SK-N-SH (cell line): ENCODE measurements around the gene HIF1A. TPM values are rescaled to one million over a fixed set of nuclear protein-coding genes. Genes with fewer than 3 reads are reported as not detected.

ENCODE experiments used
- CTCF ChIA-PET: fragments of 300-600, 350-600 bp; formaldehyde crosslinking; extraction: SDS; loops from one replicate; lab custom pipeline; 2021; lab: Yijun Ruan, JAX
- POLR2A ChIA-PET: fragments of 350-600 bp; sonication (Branson Sonifier 250); formaldehyde crosslinking; extraction: SDS; loops from one replicate; lab custom pipeline; 2020; ENCODE audit warnings: antibody characterized with exemption, inconsistent platforms; lab: Yijun Ruan, JAX
- DNase-seq: peaks from one replicate; pipeline ENCODE4 v3.0.0; 2012
- H2AFZ ChIP-seq: fragments of 200-600 bp; sonication (generic); 2 replicates; pipeline ENCODE4 v1.8.1; 2016; ENCODE audit warnings: antibody characterized with exemption, mild to moderate bottlenecking, low read depth
- H3F3A ChIP-seq: fragments of 200-600 bp; sonication (generic); replicated peaks from 2 replicates; pipeline ENCODE3; 2016; ENCODE audit warnings: antibody characterized with exemption, mild to moderate bottlenecking; ENCODE audit not compliant: insufficient read depth
- H3K27ac ChIP-seq, 2 experiments: fragments of 200-500 bp in 1 of 2; fragments of 200-600 bp in 1 of 2; sonication (Bioruptor generic) in 1 of 2; sonication (generic), shearing (Covaris generic) in 1 of 2; 2 replicates each; pipeline versions ENCODE4 v1.5.1 to v1.6.1; 2014 to 2016; ENCODE audit warnings: low read depth in 2 of 2, inconsistent platforms in 1 of 2, low read length in 1 of 2, mild to moderate bottlenecking in 1 of 2, mixed read lengths in 1 of 2
- H3K27me3 ChIP-seq: fragments of 200-600 bp; sonication (generic), shearing (Covaris generic); 2 replicates; pipeline ENCODE4 v1.6.1; 2016; ENCODE audit warnings: mixed run types; ENCODE audit not compliant: insufficient read depth
- H3K36me3 ChIP-seq, 2 experiments: fragments of 200-500 bp in 1 of 2; fragments of 200-600 bp in 1 of 2; sonication (Bioruptor generic) in 1 of 2; sonication (generic) in 1 of 2; replicated peaks in 1 of 2; 2 replicates each; pipeline versions ENCODE3 to v1.5.1; 2014 to 2016; ENCODE audit warnings: low read length in 1 of 2, mild to moderate bottlenecking in 1 of 2; ENCODE audit not compliant: insufficient read depth in 2 of 2, control insufficient read depth in 1 of 2
- H3K4me1 ChIP-seq, 2 experiments: fragments of 200-500 bp in 1 of 2; fragments of 200-600 bp in 1 of 2; sonication (Bioruptor generic) in 1 of 2; sonication (generic), shearing (Covaris generic) in 1 of 2; 2 replicates each; pipeline versions ENCODE4 v1.5.1 to v1.6.1; 2014 to 2016; ENCODE audit warnings: low read depth in 1 of 2, low read length in 1 of 2, mixed run types in 1 of 2; ENCODE audit not compliant: insufficient read depth in 2 of 2, control insufficient read depth in 1 of 2
- H3K4me2 ChIP-seq: fragments of 200-600 bp; sonication (generic), shearing (Covaris generic); 2 replicates; pipeline ENCODE4 v1.6.1; 2017; ENCODE audit warnings: mixed run types
- H3K4me3 ChIP-seq, 2 experiments: fragments of 200-500 bp in 1 of 2; fragments of 200-600 bp in 1 of 2; sonication (Bioruptor generic) in 1 of 2; sonication (generic), shearing (Covaris generic) in 1 of 2; 2 replicates each; pipeline versions ENCODE4 v1.5.1 to v1.8.1; 2014 to 2016; ENCODE audit warnings: low read depth in 2 of 2, inconsistent platforms in 1 of 2, low read length in 1 of 2, mild to moderate bottlenecking in 1 of 2, mixed read lengths in 1 of 2, moderate library complexity in 1 of 2
- H3K79me2 ChIP-seq: fragments of 200-600 bp; sonication (generic); 2 replicates; pipeline ENCODE4 v1.8.1; 2017; ENCODE audit warnings: mild to moderate bottlenecking; ENCODE audit not compliant: insufficient read depth
- H3K9ac ChIP-seq: fragments of 200-600 bp; sonication (generic); 2 replicates; pipeline ENCODE4 v1.6.1; 2017; ENCODE audit warnings: mixed run types
- H3K9me2 ChIP-seq: fragments of 200-600 bp; sonication (generic); 2 replicates; pipeline ENCODE4 v1.6.1; 2017; ENCODE audit warnings: mixed run types
- H3K9me3 ChIP-seq: fragments of 200-600 bp; sonication (generic); 2 replicates; pipeline ENCODE4 v1.6.1; 2017; ENCODE audit warnings: mixed run types, mild to moderate bottlenecking, moderate library complexity
- H4K20me1 ChIP-seq: fragments of 200-600 bp; sonication (generic); 2 replicates; pipeline ENCODE4 v1.6.1; 2017; ENCODE audit warnings: mild to moderate bottlenecking, mixed run types; ENCODE audit not compliant: insufficient read depth
- JUND ChIP-seq: IDR thresholded peaks from 2 replicates; pipeline ENCODE4 v1.4.0; 2012
- MXI1 ChIP-seq: IDR thresholded peaks from 2 replicates; pipeline ENCODE4 v1.6.1; 2012; ENCODE audit warnings: mild to moderate bottlenecking, low read depth, low read length, improper control_type of control experiment
- NRF1 ChIP-seq: IDR thresholded peaks from 2 replicates; pipeline ENCODE4 v1.6.1; 2012; ENCODE audit warnings: low read depth, mild to moderate bottlenecking, low read length
- POLR2AphosphoS5 ChIP-seq: IDR thresholded peaks from 2 replicates; pipeline ENCODE4 v1.6.1; 2012; ENCODE audit warnings: low read depth, low read length
- RFX5 ChIP-seq: IDR thresholded peaks from 2 replicates; pipeline ENCODE4 v1.6.1; 2012; ENCODE audit warnings: mild to moderate bottlenecking, improper control_type of control experiment, low read length
- RXRA ChIP-seq: IDR thresholded peaks from 2 replicates; pipeline ENCODE4 v1.4.0; 2012; ENCODE audit warnings: low read depth, mild to moderate bottlenecking, borderline replicate concordance
- SMC3 ChIP-seq: IDR thresholded peaks from 2 replicates; pipeline ENCODE4 v1.6.1; 2012; ENCODE audit warnings: low read depth, low read length, improper control_type of control experiment
- TCF12 ChIP-seq: IDR thresholded peaks from 2 replicates; pipeline ENCODE4 v1.4.0; 2012
- TEAD4 ChIP-seq: IDR thresholded peaks from 2 replicates; pipeline ENCODE4 v1.4.0; 2012; ENCODE audit warnings: mild to moderate bottlenecking, borderline replicate concordance; ENCODE audit not compliant: insufficient read depth
- WGBS: methylation state at CpG from one replicate; pipeline ENCODE4 v1.1.6; 2017; ENCODE audit warnings: low lambda C conversion rate; 5-methylcytosine and 5-hydroxymethylcytosine counted together
- polyA plus RNA-seq, 3 experiments: library from polyadenylated mRNA; depleted of rRNA; stranded (reverse); fragments of >200 nt; gene quantifications; 2 replicates each; pipeline ENCODE4 v1.2.3, GENCODE V29; 2012
- TF ChIP-seq, protein P1 (sequence below): IDR thresholded peaks from 2 replicates; pipeline ENCODE4 v1.4.0; 2012; ENCODE audit warnings: low read depth
- TF ChIP-seq, protein P2 (sequence below): IDR thresholded peaks from 2 replicates; pipeline ENCODE4 v1.6.1; 2012; ENCODE audit warnings: mild to moderate bottlenecking, low read depth, low read length, moderate library complexity
- TF ChIP-seq, protein P3 (sequence below): fragments of 150-350 bp; IDR thresholded peaks from 2 replicates; pipeline ENCODE4 v1.6.1; 2016; ENCODE audit warnings: mild to moderate bottlenecking, low read depth, low read length
- TF ChIP-seq, protein P4 (sequence below): fragments of 200-600 bp; sonication (generic); IDR thresholded peaks from 2 replicates; pipeline ENCODE4 v1.6.1; 2017; ENCODE audit warnings: antibody characterized with exemption, mild to moderate bottlenecking, moderate library complexity

Gene HIF1A
- polyA plus RNA-seq, 1 of the 3 experiments (the other 2 are of a cell fraction): 20.8 TPM

DNA sequence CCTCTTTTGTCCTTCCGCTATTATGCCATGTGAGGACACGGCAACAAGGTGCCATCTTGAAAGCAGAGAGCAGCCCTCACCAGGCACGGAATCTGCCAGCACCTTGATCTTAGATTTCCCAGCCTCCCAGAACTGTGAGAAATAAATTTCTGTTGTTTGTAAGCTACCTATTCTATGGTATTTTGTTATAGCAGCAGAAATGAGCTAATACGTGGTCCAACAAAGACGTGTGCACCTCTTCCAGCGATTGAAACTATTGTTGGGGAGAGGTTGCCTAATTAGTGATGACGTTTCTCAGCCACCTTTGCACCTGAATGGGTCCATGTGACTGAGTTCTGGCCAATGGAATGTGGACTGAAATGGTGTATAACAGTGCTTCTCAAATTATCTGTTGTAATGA lies 64.6 kb downstream of the HIF1A start:
- TF ChIP-seq TEAD4 (no peak), JUND (no peak), POLR2AphosphoS5 (no peak), RXRA (no peak), MXI1 (no peak), SMC3 (no peak), NRF1 (no peak), TCF12 (no peak)
- TF ChIP-seq, protein P1, sequence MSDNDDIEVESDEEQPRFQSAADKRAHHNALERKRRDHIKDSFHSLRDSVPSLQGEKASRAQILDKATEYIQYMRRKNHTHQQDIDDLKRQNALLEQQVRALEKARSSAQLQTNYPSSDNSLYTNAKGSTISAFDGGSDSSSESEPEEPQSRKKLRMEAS: no peak
- TF ChIP-seq, protein P2, sequence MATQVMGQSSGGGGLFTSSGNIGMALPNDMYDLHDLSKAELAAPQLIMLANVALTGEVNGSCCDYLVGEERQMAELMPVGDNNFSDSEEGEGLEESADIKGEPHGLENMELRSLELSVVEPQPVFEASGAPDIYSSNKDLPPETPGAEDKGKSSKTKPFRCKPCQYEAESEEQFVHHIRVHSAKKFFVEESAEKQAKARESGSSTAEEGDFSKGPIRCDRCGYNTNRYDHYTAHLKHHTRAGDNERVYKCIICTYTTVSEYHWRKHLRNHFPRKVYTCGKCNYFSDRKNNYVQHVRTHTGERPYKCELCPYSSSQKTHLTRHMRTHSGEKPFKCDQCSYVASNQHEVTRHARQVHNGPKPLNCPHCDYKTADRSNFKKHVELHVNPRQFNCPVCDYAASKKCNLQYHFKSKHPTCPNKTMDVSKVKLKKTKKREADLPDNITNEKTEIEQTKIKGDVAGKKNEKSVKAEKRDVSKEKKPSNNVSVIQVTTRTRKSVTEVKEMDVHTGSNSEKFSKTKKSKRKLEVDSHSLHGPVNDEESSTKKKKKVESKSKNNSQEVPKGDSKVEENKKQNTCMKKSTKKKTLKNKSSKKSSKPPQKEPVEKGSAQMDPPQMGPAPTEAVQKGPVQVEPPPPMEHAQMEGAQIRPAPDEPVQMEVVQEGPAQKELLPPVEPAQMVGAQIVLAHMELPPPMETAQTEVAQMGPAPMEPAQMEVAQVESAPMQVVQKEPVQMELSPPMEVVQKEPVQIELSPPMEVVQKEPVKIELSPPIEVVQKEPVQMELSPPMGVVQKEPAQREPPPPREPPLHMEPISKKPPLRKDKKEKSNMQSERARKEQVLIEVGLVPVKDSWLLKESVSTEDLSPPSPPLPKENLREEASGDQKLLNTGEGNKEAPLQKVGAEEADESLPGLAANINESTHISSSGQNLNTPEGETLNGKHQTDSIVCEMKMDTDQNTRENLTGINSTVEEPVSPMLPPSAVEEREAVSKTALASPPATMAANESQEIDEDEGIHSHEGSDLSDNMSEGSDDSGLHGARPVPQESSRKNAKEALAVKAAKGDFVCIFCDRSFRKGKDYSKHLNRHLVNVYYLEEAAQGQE: no peak
- TF ChIP-seq, protein P3, sequence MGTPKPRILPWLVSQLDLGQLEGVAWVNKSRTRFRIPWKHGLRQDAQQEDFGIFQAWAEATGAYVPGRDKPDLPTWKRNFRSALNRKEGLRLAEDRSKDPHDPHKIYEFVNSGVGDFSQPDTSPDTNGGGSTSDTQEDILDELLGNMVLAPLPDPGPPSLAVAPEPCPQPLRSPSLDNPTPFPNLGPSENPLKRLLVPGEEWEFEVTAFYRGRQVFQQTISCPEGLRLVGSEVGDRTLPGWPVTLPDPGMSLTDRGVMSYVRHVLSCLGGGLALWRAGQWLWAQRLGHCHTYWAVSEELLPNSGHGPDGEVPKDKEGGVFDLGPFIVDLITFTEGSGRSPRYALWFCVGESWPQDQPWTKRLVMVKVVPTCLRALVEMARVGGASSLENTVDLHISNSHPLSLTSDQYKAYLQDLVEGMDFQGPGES: no peak
- TF ChIP-seq, all 33 proteins: peak for 0

DNA sequence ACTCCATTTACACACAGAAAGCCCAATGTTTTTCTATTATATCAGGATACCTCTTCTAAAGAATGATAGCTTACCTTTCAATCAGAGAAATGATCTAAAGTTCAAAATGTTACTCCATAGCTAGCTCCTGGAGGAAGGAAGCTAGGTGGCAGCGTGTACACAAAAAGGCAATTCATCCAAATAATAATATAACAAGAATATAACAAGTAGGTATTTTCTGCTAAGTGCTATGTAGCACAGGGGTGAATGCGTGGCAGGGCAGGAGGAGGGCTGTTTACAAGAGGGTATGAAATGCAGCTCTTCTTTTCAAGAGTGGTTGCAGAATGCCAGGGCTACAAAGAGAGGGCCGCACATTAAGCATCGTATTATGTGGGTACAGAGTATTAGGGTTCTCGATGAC lies 66.2 kb downstream of the HIF1A start:
- TF ChIP-seq RFX5 (no peak), TEAD4 (no peak), NRF1 (no peak), MXI1 (no peak)
- TF ChIP-seq, protein P4, sequence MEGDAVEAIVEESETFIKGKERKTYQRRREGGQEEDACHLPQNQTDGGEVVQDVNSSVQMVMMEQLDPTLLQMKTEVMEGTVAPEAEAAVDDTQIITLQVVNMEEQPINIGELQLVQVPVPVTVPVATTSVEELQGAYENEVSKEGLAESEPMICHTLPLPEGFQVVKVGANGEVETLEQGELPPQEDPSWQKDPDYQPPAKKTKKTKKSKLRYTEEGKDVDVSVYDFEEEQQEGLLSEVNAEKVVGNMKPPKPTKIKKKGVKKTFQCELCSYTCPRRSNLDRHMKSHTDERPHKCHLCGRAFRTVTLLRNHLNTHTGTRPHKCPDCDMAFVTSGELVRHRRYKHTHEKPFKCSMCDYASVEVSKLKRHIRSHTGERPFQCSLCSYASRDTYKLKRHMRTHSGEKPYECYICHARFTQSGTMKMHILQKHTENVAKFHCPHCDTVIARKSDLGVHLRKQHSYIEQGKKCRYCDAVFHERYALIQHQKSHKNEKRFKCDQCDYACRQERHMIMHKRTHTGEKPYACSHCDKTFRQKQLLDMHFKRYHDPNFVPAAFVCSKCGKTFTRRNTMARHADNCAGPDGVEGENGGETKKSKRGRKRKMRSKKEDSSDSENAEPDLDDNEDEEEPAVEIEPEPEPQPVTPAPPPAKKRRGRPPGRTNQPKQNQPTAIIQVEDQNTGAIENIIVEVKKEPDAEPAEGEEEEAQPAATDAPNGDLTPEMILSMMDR: 0 out of 2 replicates have a peak, but pooled peaks have one; percentile 6
- peak overlapping the region; percentile 81 to 84 for H3K4me3 ChIP-seq
- H3K9me2 ChIP-seq: no peaks in the 10 kb centered on the region
- H4K20me1 ChIP-seq: no peaks in the 10 kb centered on the region
- ChIA-PET CTCF (interaction anchor here (1.0 to 2.2 kb wide), 7 partner anchors 9 to 365 kb away, joined by 3 to 16 read pairs (median 4); no protein-coding TSS in a partner anchor), POLR2A (interaction anchor here (0.7 to 3.1 kb wide), 12 partner anchors 9 to 291 kb away, joined by 3 to 16 read pairs (median 4); partner anchors contain the start of gene HIF1A)
- H3K4me1 ChIP-seq: peaks cover 12 to 15% of the 10 kb centered on the region in 2 experiments; a peak in 3 of 4 replicates
- H3F3A ChIP-seq: no peaks in the 10 kb centered on the region
- H3K9ac ChIP-seq: peak overlapping the region; percentile 90
- no peaks in the 10 kb centered on the region for H3K9me3 ChIP-seq
- peak overlapping the region; percentile 95 for H2AFZ ChIP-seq
- WGBS: 32% methylated on average over 5 of the region's 5 CpGs
- no peaks in the 10 kb centered on the region for H3K36me3 ChIP-seq
- H3K27me3 ChIP-seq: no peaks in the 10 kb centered on the region
- peak overlapping the region; percentile 81 to 92 for H3K27ac ChIP-seq
- H3K79me2 ChIP-seq: peaks cover 41% of the 10 kb centered on the region
- no peak for DNase-seq
- H3K4me2 ChIP-seq: peak overlapping the region; percentile 78

More for the DNA sequence above, 64.6 kb downstream of the HIF1A start:
- Histone ChIP-seq H3K4me3 (no peak overlapping the region), H3K36me3 (no peaks in the 10 kb centered on the region), H3F3A (peaks cover 4% of the 10 kb centered on the region), H2AFZ (no peak overlapping the region), H3K4me1 (peaks cover 6 to 11% of the 10 kb centered on the region in 2 experiments; a peak in 3 of 4 replicates), H3K27ac (no peak overlapping the region), H3K4me2 (no peak overlapping the region), H3K9me2 (no peaks in the 10 kb centered on the region), H3K9ac (no peak overlapping the region), H3K27me3 (no peaks in the 10 kb centered on the region), H4K20me1 (no peaks in the 10 kb centered on the region), H3K9me3 (no peaks in the 10 kb centered on the region), H3K79me2 (peaks cover 26% of the 10 kb centered on the region)
- 82% methylated on average over 7 of the region's 7 CpGs for WGBS
- POLR2A ChIA-PET: no interaction called here
- DNase-seq: no peak
- CTCF ChIA-PET: interaction anchor here (1.8 kb wide), 1 partner anchor 78 kb away, joined by 7 read pairs; no protein-coding TSS in a partner anchor
